Type B pancreatic cell (in vitro differentiated cells): Measurements from ENCODE around the gene FILIP1. TPM values are rescaled to one million over a fixed set of nuclear protein-coding genes. Genes with fewer than 3 reads are reported as not detected.

Source experiments
- DNase-seq: peaks from one replicate; pipeline ENCODE4 v3.0.0; 2021; ENCODE audit warnings: mixed read lengths; ENCODE audit not compliant: unreplicated experiment; ENCODE audit errors: extremely low spot score
- H3K27ac Mint-ChIP-seq: 2 replicates; pipeline ENCODE4 v1.8.0; 2021; ENCODE audit warnings: mild to moderate bottlenecking, mixed read lengths
- H3K27me3 Mint-ChIP-seq: 2 replicates; pipeline ENCODE4 v1.8.0; 2021; ENCODE audit warnings: mixed read lengths
- H3K36me3 Mint-ChIP-seq: 2 replicates; pipeline ENCODE4 v1.8.0; 2021; ENCODE audit warnings: mixed read lengths
- H3K4me1 Mint-ChIP-seq: one replicate; pipeline ENCODE4 v1.8.0; 2021; ENCODE audit warnings: mixed read lengths; ENCODE audit not compliant: unreplicated experiment
- H3K4me3 Mint-ChIP-seq: 2 replicates; pipeline ENCODE4 v1.8.0; 2021; ENCODE audit warnings: mild to moderate bottlenecking, mixed read lengths
- H3K9me3 Mint-ChIP-seq: 2 replicates; pipeline ENCODE4 v1.8.0; 2021; ENCODE audit warnings: mixed read lengths
- total RNA-seq: library from RNA; stranded (reverse); gene quantifications from 2 replicates; pipeline ENCODE4 v1.2.1, GENCODE V29; 2021; ENCODE audit warnings: low replicate concordance
- TF ChIP-seq, protein P1 (sequence below): fragments of 200-600 bp; sonication (generic); conservative IDR thresholded peaks from 2 replicates; pipeline ENCODE4 v1.5.0; 2021; ENCODE audit warnings: antibody characterized with exemption, mild to moderate bottlenecking

FILIP1 gene
- total RNA-seq, 1 donor from 2014 or later = 5.0 TPM

DNA sequence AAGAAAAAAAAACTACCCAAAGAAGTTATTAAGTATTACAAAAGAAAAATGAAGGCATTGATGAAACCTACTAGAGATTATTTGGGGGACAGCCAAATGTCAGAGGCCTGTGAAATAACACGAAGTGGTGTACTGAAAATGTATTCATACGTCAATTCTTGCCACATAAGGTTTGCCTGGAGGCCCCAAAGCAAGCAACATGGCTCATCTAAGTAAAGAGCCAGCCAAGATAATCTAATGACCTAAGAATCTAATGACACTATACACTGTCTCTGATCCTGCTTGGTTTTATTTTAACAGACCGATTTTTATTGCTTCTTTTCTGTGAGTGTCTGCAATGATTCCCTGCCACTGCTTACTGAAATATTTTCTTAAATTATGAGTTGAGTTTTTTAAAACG is 34.7 kb downstream of the FILIP1 start:
- Mint-ChIP-seq H3K4me3 (no peak overlapping the region), H3K9me3 (no peaks in the 10 kb centered on the region), H3K27ac (no peak overlapping the region), H3K36me3 (no peaks in the 10 kb centered on the region), H3K27me3 (no peaks in the 10 kb centered on the region), H3K4me1 (no peaks in the 10 kb centered on the region)
- TF ChIP-seq, protein P1, sequence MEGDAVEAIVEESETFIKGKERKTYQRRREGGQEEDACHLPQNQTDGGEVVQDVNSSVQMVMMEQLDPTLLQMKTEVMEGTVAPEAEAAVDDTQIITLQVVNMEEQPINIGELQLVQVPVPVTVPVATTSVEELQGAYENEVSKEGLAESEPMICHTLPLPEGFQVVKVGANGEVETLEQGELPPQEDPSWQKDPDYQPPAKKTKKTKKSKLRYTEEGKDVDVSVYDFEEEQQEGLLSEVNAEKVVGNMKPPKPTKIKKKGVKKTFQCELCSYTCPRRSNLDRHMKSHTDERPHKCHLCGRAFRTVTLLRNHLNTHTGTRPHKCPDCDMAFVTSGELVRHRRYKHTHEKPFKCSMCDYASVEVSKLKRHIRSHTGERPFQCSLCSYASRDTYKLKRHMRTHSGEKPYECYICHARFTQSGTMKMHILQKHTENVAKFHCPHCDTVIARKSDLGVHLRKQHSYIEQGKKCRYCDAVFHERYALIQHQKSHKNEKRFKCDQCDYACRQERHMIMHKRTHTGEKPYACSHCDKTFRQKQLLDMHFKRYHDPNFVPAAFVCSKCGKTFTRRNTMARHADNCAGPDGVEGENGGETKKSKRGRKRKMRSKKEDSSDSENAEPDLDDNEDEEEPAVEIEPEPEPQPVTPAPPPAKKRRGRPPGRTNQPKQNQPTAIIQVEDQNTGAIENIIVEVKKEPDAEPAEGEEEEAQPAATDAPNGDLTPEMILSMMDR = no peak
- no peak for DNase-seq

DNA sequence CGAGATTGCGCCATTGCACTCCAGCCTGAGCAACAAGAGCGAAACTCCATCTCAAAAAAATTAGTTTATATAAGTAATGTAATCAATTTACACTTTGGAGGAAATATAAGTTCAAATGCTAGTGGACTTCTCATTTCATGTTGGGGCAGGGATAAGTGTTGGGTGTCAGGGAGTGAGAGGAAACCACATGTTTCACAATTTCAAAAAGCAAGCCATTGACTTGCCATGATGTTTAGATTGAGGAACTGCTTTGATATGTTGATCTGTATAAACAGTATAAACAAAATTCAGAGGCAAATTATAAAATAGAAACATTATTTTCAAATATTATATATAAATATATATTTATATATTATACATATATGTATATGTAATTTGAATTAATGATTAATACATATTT is 42.7 kb downstream of the FILIP1 start:
- H3K9me3 Mint-ChIP-seq = no peaks in the 10 kb centered on the region
- H3K4me3 Mint-ChIP-seq = no peak overlapping the region
- H3K27ac Mint-ChIP-seq = no peak overlapping the region
- H3K36me3 Mint-ChIP-seq = no peaks in the 10 kb centered on the region
- TF ChIP-seq, protein P1 = no peak
- H3K27me3 Mint-ChIP-seq = no peaks in the 10 kb centered on the region
- no peaks in the 10 kb centered on the region for H3K4me1 Mint-ChIP-seq
- DNase-seq = no peak

DNA sequence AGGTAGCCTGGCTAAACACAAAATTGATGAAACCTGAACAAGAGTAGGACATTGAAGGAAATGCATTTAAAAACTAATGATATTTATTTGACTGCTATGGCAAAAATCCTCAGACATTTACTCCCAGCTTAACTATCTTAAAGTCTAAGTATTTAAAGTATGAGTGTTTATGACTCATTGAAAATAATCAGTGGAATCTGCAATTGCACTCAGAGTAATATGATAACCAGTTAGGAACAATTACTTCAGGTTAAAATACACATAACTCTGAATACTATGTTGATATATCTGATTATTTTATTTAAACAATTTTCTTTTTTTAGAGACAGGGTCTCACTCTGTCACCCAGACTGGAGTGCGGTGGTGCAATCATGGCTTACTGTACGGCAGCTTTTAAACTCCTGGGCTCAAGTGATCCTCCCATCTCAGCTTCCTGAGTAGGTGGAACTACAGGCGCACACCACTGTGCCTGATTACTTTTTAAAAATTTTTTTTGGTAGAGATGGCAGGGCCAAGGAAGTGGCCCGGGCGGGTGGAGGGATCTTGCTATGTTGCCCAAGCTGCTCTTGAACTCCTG is 43.9 kb downstream of the FILIP1 start:
- H3K4me3 Mint-ChIP-seq = no peak overlapping the region
- no peaks in the 10 kb centered on the region for H3K4me1 Mint-ChIP-seq
- H3K9me3 Mint-ChIP-seq = no peaks in the 10 kb centered on the region
- TF ChIP-seq, protein P1 = no peak
- H3K36me3 Mint-ChIP-seq = no peaks in the 10 kb centered on the region
- no peaks in the 10 kb centered on the region for H3K27me3 Mint-ChIP-seq
- no peak for DNase-seq
- H3K27ac Mint-ChIP-seq = no peak overlapping the region

DNA sequence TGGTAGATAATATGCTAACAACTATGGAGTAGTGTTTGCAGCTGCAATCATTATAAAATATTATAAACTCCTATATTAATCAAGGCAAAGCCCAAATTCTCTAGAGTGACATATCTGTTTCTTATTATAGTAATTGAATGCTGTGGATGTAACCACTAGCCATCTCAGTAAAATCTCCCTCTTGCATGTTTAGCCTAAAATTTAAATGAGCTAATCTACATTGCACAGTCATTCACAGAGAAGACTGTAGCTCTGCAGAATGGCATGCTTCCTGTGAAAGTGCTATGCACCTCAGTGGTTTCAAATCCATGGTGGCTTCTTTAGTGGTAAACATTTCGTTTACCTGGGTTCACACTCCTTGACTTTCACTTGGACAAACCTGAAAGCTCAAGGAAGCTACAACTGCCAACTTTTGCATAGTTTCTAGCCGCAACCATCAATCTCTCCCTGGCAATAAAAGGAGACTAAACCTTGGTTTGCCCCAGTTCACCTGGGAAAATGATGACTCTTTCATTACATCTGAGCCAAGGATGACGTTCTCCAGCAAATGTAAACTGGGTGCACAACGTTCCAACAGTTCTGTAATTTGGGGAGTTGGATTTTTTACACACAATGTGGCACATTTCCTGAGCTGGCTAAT is 47.2 kb downstream of the FILIP1 start:
- H3K4me3 Mint-ChIP-seq = no peak overlapping the region
- no peaks in the 10 kb centered on the region for H3K9me3 Mint-ChIP-seq
- no peak overlapping the region for H3K27ac Mint-ChIP-seq
- H3K36me3 Mint-ChIP-seq = no peaks in the 10 kb centered on the region
- DNase-seq = no peak
- H3K4me1 Mint-ChIP-seq = no peaks in the 10 kb centered on the region
- H3K27me3 Mint-ChIP-seq = no peaks in the 10 kb centered on the region
- TF ChIP-seq, protein P1 = no peak

DNA sequence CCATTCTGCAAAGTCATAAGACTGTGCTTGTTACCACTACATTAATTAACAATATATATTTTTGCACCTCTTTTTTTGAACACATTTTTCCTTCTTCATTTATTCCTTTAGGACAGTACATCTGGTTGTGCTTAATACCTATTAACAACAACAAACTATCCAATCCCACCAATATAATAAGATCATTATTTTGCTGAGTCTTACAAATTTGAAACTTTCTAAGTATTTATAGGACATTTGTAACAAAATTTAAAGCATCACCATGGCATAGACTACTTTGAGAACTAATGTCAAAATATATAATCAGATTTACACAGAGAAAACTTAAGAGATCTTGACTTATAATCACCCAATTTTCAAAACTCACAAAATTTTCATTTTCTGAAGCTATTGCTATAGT is 47.9 kb downstream of the FILIP1 start:
- Mint-ChIP-seq H3K4me1 (no peaks in the 10 kb centered on the region), H3K27me3 (no peaks in the 10 kb centered on the region), H3K36me3 (no peaks in the 10 kb centered on the region), H3K27ac (no peak overlapping the region), H3K9me3 (no peaks in the 10 kb centered on the region), H3K4me3 (no peak overlapping the region)
- TF ChIP-seq, protein P1 = no peak
- DNase-seq = no peak
